ENCODE results near the gene CACFD1.
A peak's percentile ranks its signal among the peaks of the same experiment; 100 is the strongest.
"Not testable (repeated sequence)": the region's sequence is repeated elsewhere in the genome, so short reads cannot be mapped to it uniquely, and the experiment has no call there.

CACFD1 gene

DNA sequence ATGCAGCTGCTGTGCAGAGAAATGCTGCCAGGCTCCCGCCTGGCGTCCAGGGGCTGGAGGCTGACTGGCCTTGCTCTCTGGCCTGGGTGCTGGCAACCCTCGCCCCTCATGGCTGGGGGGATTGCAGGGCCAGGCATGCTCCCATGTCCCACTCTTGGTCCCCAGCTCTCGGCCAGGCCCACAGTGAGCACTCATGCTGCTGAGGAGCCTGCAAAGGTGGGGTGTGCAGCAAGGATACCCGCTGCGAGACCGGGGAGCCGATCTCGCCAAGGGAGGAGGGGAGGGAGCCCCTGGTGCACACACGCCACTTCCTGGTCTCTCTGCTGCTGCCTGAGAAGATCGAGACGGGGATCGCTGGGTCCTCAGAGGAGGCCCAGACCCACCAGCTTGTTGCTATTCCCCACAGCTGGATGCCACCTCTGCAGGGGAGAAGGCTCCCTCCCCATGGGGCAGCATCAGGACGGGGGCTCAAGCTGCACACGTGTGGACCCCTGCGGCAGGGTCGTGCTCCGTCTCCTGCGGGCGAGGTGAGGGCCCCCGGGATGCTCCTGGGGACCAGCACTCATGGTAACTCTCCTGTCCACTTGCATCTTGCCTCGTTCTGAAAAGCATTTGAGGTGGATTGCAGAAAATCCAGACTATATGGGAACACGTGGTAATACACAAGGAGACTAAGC lies 14.3 kb upstream of the CACFD1 start:
- no peak overlapping the region for H3K4me3 ChIP-seq (ENCODE audit: low read depth, low read length)
- DNase-seq (ENCODE audit: low read depth), result no peak
- in situ Hi-C loops (cut with HindIII; ENCODE audit: low sequenced_read_pairs), result no loop called here
- TF ChIP-seq, protein P1, sequence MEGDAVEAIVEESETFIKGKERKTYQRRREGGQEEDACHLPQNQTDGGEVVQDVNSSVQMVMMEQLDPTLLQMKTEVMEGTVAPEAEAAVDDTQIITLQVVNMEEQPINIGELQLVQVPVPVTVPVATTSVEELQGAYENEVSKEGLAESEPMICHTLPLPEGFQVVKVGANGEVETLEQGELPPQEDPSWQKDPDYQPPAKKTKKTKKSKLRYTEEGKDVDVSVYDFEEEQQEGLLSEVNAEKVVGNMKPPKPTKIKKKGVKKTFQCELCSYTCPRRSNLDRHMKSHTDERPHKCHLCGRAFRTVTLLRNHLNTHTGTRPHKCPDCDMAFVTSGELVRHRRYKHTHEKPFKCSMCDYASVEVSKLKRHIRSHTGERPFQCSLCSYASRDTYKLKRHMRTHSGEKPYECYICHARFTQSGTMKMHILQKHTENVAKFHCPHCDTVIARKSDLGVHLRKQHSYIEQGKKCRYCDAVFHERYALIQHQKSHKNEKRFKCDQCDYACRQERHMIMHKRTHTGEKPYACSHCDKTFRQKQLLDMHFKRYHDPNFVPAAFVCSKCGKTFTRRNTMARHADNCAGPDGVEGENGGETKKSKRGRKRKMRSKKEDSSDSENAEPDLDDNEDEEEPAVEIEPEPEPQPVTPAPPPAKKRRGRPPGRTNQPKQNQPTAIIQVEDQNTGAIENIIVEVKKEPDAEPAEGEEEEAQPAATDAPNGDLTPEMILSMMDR (IDR thresholded peaks at IDR 0.05; ENCODE audit: low read depth, low read length, missing control alignments), result no peak

DNA sequence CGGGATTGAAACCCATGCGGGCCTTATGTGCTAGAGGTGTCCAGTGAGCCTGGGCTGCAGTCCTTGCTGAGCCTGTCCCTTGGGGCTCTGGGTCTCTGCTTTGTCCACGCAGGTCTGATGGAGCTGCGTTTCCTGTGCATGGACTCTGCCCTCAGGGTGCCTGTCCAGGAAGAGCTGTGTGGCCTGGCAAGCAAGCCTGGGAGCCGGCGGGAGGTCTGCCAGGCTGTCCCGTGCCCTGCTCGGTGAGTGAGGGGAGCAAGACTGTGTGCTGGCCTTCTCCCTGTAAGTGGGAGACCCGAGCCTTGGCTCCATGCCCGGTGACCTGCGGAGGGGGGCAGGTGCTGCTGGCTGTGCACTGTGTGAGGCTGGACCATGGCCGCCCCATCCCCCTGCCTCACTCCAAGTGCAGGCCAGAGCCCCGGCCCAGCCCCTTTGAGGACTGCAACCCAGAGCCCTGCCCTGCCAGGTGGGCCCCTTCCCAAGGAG lies 11.2 kb upstream of the CACFD1 start:
- in situ Hi-C loops (cut with HindIII; ENCODE audit: low sequenced_read_pairs), result no loop called here
- no peak overlapping the region for H3K4me3 ChIP-seq (ENCODE audit: low read depth, low read length)
- DNase-seq (ENCODE audit: low read depth), result no peak
- TF ChIP-seq, protein P1 (IDR thresholded peaks at IDR 0.05; ENCODE audit: low read depth, low read length, missing control alignments), result no peak

DNA sequence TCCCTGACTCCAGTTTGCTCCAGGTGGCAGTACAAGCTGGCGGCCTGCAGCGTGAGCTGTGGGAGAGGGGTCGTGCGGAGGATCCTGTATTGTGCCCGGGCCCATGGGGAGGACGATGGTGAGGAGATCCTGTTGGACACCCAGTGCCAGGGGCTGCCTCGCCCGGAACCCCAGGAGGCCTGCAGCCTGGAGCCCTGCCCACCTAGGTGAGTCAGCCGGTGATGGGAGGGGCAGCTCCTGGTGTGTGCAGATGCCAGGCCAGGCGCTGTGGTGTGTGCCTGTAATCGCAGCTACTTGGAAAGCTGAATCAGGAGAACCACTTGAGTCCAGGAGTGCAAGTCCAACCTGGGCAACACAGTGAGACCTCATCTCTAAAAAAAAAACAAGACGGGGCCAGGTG lies 10.0 kb upstream of the CACFD1 start:
- DNase-seq (ENCODE audit: low read depth), result no peak
- in situ Hi-C loops (cut with HindIII; ENCODE audit: low sequenced_read_pairs), result no loop called here
- TF ChIP-seq, protein P1 (IDR thresholded peaks at IDR 0.05; ENCODE audit: low read depth, low read length, missing control alignments), result no peak
- no peak overlapping the region for H3K4me3 ChIP-seq (ENCODE audit: low read depth, low read length)

- DNase-seq (ENCODE audit: low read depth); in situ Hi-C loops (cut with HindIII; ENCODE audit: low sequenced_read_pairs); H3K4me3 ChIP-seq (ENCODE audit: low read depth, low read length): not testable (repeated sequence)
Measured at GRCh38 chr9:133451865-133452264, 7.9 kb upstream of the CACFD1 start.

- no peak for DNase-seq (ENCODE audit: low read depth)
- in situ Hi-C loops (cut with HindIII; ENCODE audit: low sequenced_read_pairs), result no loop called here
- no peak overlapping the region for H3K4me3 ChIP-seq (ENCODE audit: low read depth, low read length)
- TF ChIP-seq, protein P1 (IDR thresholded peaks at IDR 0.05; ENCODE audit: low read depth, low read length, missing control alignments), result no peak
Measured at GRCh38 chr9:133452562-133452961, 7.2 kb upstream of the CACFD1 start.

GRCh38 chr9:133453651-133454050 lies 6.1 kb upstream of the CACFD1 start:
- TF ChIP-seq, protein P1 (IDR thresholded peaks at IDR 0.05; ENCODE audit: low read depth, low read length, missing control alignments), result no peak
- DNase-seq (ENCODE audit: low read depth), result peak; percentile 15
- no peak overlapping the region for H3K4me3 ChIP-seq (ENCODE audit: low read depth, low read length)
- in situ Hi-C loops (cut with HindIII; ENCODE audit: low sequenced_read_pairs), result no loop called here

- TF ChIP-seq, protein P1 (IDR thresholded peaks at IDR 0.05; ENCODE audit: low read depth, low read length, missing control alignments), result no peak
- in situ Hi-C loops (cut with HindIII; ENCODE audit: low sequenced_read_pairs), result no loop called here
- DNase-seq (ENCODE audit: low read depth), result no peak
- H3K4me3 ChIP-seq (ENCODE audit: low read depth, low read length), result no peak overlapping the region
Measured at GRCh38 chr9:133454325-133454724, 5.5 kb upstream of the CACFD1 start.
